Measurements from ENCODE around the gene FBXL19.
A peak's percentile ranks its signal among the peaks of the same experiment; 100 is the strongest.

FBXL19 gene

DNA sequence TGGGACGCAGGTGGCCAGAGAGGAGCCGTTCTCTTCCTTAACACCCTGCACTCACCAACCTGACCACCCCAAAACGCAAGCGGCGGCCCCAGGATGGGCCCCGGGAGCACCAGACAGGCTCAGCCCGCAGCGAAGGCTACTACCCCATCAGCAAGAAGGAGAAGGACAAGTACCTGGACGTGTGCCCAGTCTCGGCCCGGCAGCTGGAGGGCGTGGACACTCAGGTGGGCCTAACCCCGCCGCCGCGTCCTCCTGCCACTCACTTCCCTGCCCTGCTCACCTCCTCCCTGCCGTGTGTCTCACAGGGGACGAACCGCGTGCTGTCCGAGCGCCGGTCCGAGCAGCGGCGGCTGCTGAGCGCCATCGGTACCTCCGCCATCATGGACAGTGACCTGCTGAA lies 57.1 kb downstream of the FBXL19 start:
- TF ChIP-seq POLR2AphosphoS5 (IDR thresholded peaks at IDR 0.05; ENCODE audit: low read depth) = no peak
- no peak for TF ChIP-seq GABPA (IDR thresholded peaks at IDR 0.05; ENCODE audit: low read depth)
- TF ChIP-seq CTCF (IDR thresholded peaks at IDR 0.05; ENCODE audit: insufficient read depth, low read length) = no peak
- TF ChIP-seq, protein P1, sequence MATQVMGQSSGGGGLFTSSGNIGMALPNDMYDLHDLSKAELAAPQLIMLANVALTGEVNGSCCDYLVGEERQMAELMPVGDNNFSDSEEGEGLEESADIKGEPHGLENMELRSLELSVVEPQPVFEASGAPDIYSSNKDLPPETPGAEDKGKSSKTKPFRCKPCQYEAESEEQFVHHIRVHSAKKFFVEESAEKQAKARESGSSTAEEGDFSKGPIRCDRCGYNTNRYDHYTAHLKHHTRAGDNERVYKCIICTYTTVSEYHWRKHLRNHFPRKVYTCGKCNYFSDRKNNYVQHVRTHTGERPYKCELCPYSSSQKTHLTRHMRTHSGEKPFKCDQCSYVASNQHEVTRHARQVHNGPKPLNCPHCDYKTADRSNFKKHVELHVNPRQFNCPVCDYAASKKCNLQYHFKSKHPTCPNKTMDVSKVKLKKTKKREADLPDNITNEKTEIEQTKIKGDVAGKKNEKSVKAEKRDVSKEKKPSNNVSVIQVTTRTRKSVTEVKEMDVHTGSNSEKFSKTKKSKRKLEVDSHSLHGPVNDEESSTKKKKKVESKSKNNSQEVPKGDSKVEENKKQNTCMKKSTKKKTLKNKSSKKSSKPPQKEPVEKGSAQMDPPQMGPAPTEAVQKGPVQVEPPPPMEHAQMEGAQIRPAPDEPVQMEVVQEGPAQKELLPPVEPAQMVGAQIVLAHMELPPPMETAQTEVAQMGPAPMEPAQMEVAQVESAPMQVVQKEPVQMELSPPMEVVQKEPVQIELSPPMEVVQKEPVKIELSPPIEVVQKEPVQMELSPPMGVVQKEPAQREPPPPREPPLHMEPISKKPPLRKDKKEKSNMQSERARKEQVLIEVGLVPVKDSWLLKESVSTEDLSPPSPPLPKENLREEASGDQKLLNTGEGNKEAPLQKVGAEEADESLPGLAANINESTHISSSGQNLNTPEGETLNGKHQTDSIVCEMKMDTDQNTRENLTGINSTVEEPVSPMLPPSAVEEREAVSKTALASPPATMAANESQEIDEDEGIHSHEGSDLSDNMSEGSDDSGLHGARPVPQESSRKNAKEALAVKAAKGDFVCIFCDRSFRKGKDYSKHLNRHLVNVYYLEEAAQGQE (IDR thresholded peaks at IDR 0.05; ENCODE audit: insufficient replicate concordance, low read depth) = no peak
- no peak for TF ChIP-seq SPI1 (IDR thresholded peaks at IDR 0.05; ENCODE audit: borderline replicate concordance, low read depth)
- Histone ChIP-seq H3K27ac (replicated peaks) (no peak overlapping the region), H3K4me3 (replicated peaks; ENCODE audit: insufficient read depth, low read length) (no peak overlapping the region), H3K27me3 (ENCODE audit: insufficient read depth, poor library complexity, severe bottlenecking) (no peaks in the 10 kb centered on the region)
- DNase-seq (ENCODE audit: low read depth in 1 of 2, low spot score in 1 of 2) = no peak

DNA sequence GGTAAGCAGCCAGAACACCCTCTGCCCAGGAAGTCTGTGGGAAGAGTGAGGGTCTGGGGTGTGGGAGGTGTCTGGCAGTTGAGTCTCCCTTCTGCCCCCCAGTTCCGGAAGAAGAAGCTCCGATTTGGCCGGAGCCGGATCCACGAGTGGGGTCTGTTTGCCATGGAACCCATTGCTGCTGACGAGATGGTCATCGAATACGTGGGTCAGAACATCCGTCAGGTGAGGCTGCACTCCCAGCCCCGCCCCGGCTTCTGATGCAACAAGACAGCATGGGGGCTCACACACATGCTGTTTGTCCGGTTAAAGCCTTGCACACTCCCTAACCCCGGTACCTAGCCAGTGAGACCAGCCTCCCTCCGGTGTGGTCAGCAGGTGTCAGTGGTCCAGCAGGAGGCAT lies 57.6 kb downstream of the FBXL19 start:
- no peak for TF ChIP-seq SPI1 (IDR thresholded peaks at IDR 0.05; ENCODE audit: borderline replicate concordance, low read depth)
- TF ChIP-seq POLR2AphosphoS5 (IDR thresholded peaks at IDR 0.05; ENCODE audit: low read depth) = no peak
- no peak for TF ChIP-seq CTCF (IDR thresholded peaks at IDR 0.05; ENCODE audit: insufficient read depth, low read length)
- TF ChIP-seq GABPA (IDR thresholded peaks at IDR 0.05; ENCODE audit: low read depth) = no peak

DNA sequence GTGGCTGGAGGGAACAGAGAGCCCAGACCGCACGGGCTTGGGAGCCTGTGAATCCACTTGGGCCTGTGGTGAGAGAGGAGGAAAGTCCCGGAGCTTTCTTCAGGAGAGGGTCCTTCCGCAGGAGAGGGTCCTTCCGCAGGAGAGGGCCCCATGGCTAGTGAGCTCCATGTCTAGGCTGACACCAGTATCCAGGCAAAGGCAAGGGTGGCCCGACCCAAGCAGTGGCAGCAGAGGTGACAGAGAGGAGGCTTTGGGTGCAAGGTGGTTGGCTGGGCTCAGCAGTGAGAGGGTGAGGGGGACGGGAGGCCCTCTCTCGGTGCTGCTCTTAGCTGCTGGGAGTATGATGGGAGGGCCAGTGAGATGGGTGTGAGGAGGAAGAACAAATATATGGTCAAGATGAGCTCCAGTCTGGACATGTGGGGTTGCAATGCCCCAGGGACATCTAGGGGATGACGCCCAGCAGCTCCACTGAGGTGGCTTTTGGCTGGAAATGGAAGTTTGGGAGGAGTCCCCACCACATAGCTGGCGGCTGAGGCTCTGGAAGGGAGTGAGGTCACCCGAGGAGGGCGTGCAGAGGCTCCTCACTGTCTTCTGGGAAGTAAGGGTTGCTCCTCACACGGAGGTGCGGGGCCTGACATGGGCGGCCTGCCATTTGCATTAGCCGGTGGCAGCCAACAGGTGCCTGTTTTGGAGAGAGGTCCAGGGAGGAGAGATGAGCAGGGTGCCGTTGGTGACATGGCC lies 59.3 kb downstream of the FBXL19 start:
- no peak for DNase-seq (ENCODE audit: low read depth in 1 of 2, low spot score in 1 of 2)
- Histone ChIP-seq H3K4me3 (replicated peaks; ENCODE audit: insufficient read depth, low read length) (no peak overlapping the region), H3K27me3 (ENCODE audit: insufficient read depth, poor library complexity, severe bottlenecking) (no peaks in the 10 kb centered on the region), H3K27ac (replicated peaks) (no peak overlapping the region)
- TF ChIP-seq POLR2AphosphoS5 (IDR thresholded peaks at IDR 0.05; ENCODE audit: low read depth) (0 out of 2 replicates have a peak, but pooled peaks have one; percentile 16), CTCF (IDR thresholded peaks at IDR 0.05; ENCODE audit: insufficient read depth, low read length) (no peak)

More for the DNA sequence above, 57.6 kb downstream of the FBXL19 start:
- no peak for DNase-seq (ENCODE audit: low read depth in 1 of 2, low spot score in 1 of 2)
- no peak overlapping the region for H3K27ac ChIP-seq (replicated peaks)
- no peak overlapping the region for H3K4me3 ChIP-seq (replicated peaks; ENCODE audit: insufficient read depth, low read length)
- no peaks in the 10 kb centered on the region for H3K27me3 ChIP-seq (ENCODE audit: insufficient read depth, poor library complexity, severe bottlenecking)

GRCh38 chr16:30983289-30983889 lies 60.0 kb downstream of the FBXL19 start:
- no peak overlapping the region for H3K4me3 ChIP-seq (replicated peaks; ENCODE audit: insufficient read depth, low read length)
- TF ChIP-seq POLR2AphosphoS5 (IDR thresholded peaks at IDR 0.05; ENCODE audit: low read depth) (no peak), SPI1 (IDR thresholded peaks at IDR 0.05; ENCODE audit: borderline replicate concordance, low read depth) (no peak), GABPA (IDR thresholded peaks at IDR 0.05; ENCODE audit: low read depth) (no peak), CTCF (IDR thresholded peaks at IDR 0.05; ENCODE audit: insufficient read depth, low read length) (no peak)
- TF ChIP-seq, protein P1 (IDR thresholded peaks at IDR 0.05; ENCODE audit: insufficient replicate concordance, low read depth) = no peak
- no peak for DNase-seq (ENCODE audit: low read depth in 1 of 2, low spot score in 1 of 2)
- no peaks in the 10 kb centered on the region for H3K27me3 ChIP-seq (ENCODE audit: insufficient read depth, poor library complexity, severe bottlenecking)
- no peak overlapping the region for H3K27ac ChIP-seq (replicated peaks)
